Esophagus squamous epithelium (tissue), 4 donors: ENCODE measurements around the gene KCTD17.

ENCODE experiments used
- POLR2A ChIP-seq, 4 donors: fragments of 450-650 bp; IDR thresholded peaks; one replicate each; pipeline ENCODE4 v1.6.1; 2017; ENCODE audit warnings: antibody characterized with exemption in 4 of 4, mild to moderate bottlenecking in 4 of 4, moderate library complexity in 3 of 4
- TF ChIP-seq, protein P1 (sequence below), 6 experiments: fragments of 450-650 bp in 4 of 6; fragments of 200-600 bp in 2 of 6; sonication (generic) in 2 of 6; IDR thresholded peaks; one replicate each; pipeline ENCODE4 v1.5.1; 2016 to 2019; ENCODE audit warnings: antibody characterized with exemption in 6 of 6, mild to moderate bottlenecking in 4 of 6, moderate library complexity in 4 of 6

DNA sequence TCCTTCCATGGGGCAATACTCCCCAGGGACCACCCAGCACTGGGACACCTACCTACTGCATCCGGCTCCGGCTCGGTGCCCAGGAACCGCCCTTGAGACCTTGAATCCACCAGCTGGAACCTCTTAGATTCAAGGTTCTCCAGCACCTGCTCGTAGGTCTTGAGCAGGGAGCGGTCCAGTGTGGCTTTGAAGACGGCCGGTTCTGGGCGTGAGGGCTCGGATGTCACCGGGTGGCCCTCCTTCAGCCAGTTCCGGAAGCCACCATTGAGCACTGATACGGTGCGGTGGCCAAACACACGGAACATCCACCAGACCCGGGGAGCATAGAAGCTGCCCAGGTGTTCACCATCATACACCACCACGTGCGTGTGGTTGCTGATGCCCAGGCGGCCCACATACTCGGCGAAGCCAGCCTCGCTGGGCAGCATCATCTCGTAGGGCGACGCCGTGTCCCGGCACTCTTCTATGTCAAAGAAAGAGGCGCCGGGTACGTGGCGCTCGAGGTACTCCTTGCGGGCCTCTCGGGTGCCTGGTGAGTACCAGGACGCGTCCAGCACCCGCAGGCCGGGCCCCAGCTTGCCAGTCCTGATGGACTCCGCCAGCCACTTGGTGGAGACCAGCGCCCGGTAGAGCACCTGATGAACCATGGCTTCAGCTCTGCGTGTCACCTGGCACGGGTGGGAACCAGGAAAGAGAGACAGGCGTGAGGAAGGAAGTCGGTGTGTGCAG, 33.3 kb upstream of the KCTD17 start:
- TF ChIP-seq, protein P1, sequence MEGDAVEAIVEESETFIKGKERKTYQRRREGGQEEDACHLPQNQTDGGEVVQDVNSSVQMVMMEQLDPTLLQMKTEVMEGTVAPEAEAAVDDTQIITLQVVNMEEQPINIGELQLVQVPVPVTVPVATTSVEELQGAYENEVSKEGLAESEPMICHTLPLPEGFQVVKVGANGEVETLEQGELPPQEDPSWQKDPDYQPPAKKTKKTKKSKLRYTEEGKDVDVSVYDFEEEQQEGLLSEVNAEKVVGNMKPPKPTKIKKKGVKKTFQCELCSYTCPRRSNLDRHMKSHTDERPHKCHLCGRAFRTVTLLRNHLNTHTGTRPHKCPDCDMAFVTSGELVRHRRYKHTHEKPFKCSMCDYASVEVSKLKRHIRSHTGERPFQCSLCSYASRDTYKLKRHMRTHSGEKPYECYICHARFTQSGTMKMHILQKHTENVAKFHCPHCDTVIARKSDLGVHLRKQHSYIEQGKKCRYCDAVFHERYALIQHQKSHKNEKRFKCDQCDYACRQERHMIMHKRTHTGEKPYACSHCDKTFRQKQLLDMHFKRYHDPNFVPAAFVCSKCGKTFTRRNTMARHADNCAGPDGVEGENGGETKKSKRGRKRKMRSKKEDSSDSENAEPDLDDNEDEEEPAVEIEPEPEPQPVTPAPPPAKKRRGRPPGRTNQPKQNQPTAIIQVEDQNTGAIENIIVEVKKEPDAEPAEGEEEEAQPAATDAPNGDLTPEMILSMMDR (IDR thresholded peaks at IDR 0.05) = no peak
- TF ChIP-seq POLR2A (IDR thresholded peaks at IDR 0.05) = no peak
